ENCODE measurements around the gene MRPL27.

MRPL27 gene

GRCh38 chr17:50328363-50329325 is 44.3 kb downstream of the MRPL27 start:
- peaks cover 3% of the 10 kb centered on the region for H3K27me3 ChIP-seq (ENCODE audit: control insufficient read depth, insufficient read depth, low read length)
- H3K9ac ChIP-seq (ENCODE audit: low read length), result no peak overlapping the region
- no peaks in the 10 kb centered on the region for H3K4me1 ChIP-seq (ENCODE audit: control insufficient read depth, insufficient read depth, low read length)
- H3K36me3 ChIP-seq (ENCODE audit: control insufficient read depth, insufficient read depth, low read length), result no peaks in the 10 kb centered on the region
- no peak overlapping the region for H3K4me3 ChIP-seq (ENCODE audit: low read length)
- H3K9me3 ChIP-seq (ENCODE audit: control insufficient read depth, low read length), result no peaks in the 10 kb centered on the region

DNA sequence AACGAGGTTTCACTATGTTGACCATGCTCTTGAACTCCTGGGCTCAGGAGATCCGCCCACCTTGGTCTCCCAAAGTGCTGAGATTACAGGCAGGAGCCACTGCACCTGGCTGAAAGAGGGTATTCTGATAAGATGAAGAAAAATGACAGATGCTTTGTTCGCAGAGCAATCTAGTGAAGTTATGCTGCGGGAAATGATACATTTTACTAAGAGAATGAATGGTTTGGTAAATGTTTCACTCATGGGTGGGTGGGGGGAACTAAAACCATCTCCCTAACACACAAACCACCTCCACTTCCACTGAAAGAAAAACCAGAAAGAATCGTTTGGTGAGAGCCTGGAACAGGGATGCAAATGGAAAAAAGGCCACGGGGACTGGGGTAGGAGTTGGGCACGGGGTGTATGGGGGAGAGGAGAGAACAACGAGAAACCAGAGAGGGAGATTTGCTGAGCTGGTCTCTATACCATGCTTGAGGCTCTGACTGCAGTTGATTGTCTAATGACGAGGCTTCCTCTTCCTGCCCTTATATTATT is 46.1 kb downstream of the MRPL27 start:
- Histone ChIP-seq H3K9ac (ENCODE audit: low read length) (no peak overlapping the region), H3K4me1 (ENCODE audit: control insufficient read depth, insufficient read depth, low read length) (no peaks in the 10 kb centered on the region), H3K9me3 (ENCODE audit: control insufficient read depth, low read length) (no peaks in the 10 kb centered on the region), H3K27me3 (ENCODE audit: control insufficient read depth, insufficient read depth, low read length) (peaks cover 3% of the 10 kb centered on the region), H3K4me3 (ENCODE audit: low read length) (no peak overlapping the region), H3K36me3 (ENCODE audit: control insufficient read depth, insufficient read depth, low read length) (no peaks in the 10 kb centered on the region)

DNA sequence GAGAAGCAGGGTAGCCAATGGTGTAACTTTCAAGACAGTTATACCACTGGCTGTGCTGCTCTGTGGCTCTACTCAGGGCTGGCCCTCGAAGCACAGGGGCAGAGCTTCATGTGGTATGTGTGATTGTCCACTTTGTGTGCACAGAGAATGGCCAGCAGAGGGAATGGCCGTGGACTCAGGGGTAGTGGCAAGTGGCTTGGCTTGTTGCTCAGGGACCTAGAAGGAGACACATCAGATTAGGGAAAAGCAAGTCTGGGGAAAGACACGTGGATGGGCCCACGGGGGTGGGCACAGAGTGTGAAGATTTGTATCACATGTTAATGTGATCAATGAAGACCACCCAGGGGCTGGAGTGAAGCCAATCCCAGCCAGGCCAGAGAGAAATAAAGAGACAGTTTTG is 47.1 kb downstream of the MRPL27 start:
- Histone ChIP-seq H3K9ac (ENCODE audit: low read length) (no peak overlapping the region), H3K4me3 (ENCODE audit: low read length) (no peak overlapping the region), H3K36me3 (ENCODE audit: control insufficient read depth, insufficient read depth, low read length) (no peaks in the 10 kb centered on the region), H3K4me1 (ENCODE audit: control insufficient read depth, insufficient read depth, low read length) (no peaks in the 10 kb centered on the region), H3K27me3 (ENCODE audit: control insufficient read depth, insufficient read depth, low read length) (peaks cover 3% of the 10 kb centered on the region), H3K9me3 (ENCODE audit: control insufficient read depth, low read length) (no peaks in the 10 kb centered on the region)

DNA sequence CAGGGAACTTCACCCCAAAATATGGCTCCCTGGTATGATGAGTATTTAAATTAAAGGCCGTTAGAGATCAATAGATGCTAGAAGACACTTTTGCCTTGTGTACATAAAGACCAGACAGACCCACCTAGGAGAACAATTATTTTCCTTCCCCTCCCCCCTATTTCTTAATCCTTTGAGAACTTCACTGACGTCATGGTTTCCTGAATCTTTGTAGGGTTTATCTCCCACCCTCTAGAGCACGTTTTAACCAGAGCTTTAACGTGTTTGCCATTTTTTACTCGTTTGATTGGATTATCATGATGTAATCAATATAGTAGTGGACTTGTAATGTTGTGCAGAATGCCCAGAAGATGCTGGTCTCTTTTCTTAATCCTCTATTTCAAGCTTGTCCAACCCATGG is 49.9 kb downstream of the MRPL27 start:
- Histone ChIP-seq H3K4me3 (ENCODE audit: low read length) (no peak overlapping the region), H3K27me3 (ENCODE audit: control insufficient read depth, insufficient read depth, low read length) (no peaks in the 10 kb centered on the region), H3K9ac (ENCODE audit: low read length) (no peak overlapping the region), H3K4me1 (ENCODE audit: control insufficient read depth, insufficient read depth, low read length) (no peaks in the 10 kb centered on the region), H3K9me3 (ENCODE audit: control insufficient read depth, low read length) (no peaks in the 10 kb centered on the region), H3K36me3 (ENCODE audit: control insufficient read depth, insufficient read depth, low read length) (no peaks in the 10 kb centered on the region)

DNA sequence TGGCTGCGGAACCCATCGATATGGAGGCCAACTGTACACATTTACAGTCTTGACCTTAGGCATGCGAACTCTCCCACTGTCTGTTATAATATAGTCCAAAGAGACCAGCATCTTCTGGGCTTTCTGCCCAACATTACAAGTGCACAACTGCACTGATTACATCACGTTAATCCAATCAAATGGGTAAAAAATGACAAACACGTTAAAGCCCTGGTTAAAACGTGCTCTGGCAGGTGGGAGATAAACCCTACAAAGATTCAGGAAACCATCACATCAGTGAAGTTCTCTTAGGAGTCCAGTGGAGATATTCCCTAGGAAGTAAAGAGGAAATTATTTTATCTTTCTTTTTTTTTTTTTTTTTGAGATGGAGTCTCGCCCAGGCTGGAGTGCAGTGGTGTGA is 50.7 kb downstream of the MRPL27 start:
- Histone ChIP-seq H3K4me1 (ENCODE audit: control insufficient read depth, insufficient read depth, low read length) (no peaks in the 10 kb centered on the region), H3K4me3 (ENCODE audit: low read length) (no peak overlapping the region), H3K27me3 (ENCODE audit: control insufficient read depth, insufficient read depth, low read length) (no peaks in the 10 kb centered on the region), H3K9ac (ENCODE audit: low read length) (no peak overlapping the region), H3K9me3 (ENCODE audit: control insufficient read depth, low read length) (no peaks in the 10 kb centered on the region), H3K36me3 (ENCODE audit: control insufficient read depth, insufficient read depth, low read length) (no peaks in the 10 kb centered on the region)

GRCh38 chr17:50319306-50320004 is 53.5 kb downstream of the MRPL27 start:
- no peaks in the 10 kb centered on the region for H3K27me3 ChIP-seq (ENCODE audit: control insufficient read depth, insufficient read depth, low read length)
- H3K4me3 ChIP-seq (ENCODE audit: low read length), result no peak overlapping the region
- no peak overlapping the region for H3K9ac ChIP-seq (ENCODE audit: low read length)
- no peaks in the 10 kb centered on the region for H3K9me3 ChIP-seq (ENCODE audit: control insufficient read depth, low read length)
- no peaks in the 10 kb centered on the region for H3K36me3 ChIP-seq (ENCODE audit: control insufficient read depth, insufficient read depth, low read length)
- no peaks in the 10 kb centered on the region for H3K4me1 ChIP-seq (ENCODE audit: control insufficient read depth, insufficient read depth, low read length)

- Histone ChIP-seq H3K4me3 (ENCODE audit: low read length) (no peak overlapping the region), H3K4me1 (ENCODE audit: control insufficient read depth, insufficient read depth, low read length) (no peaks in the 10 kb centered on the region), H3K27me3 (ENCODE audit: control insufficient read depth, insufficient read depth, low read length) (no peaks in the 10 kb centered on the region), H3K9me3 (ENCODE audit: control insufficient read depth, low read length) (no peaks in the 10 kb centered on the region), H3K36me3 (ENCODE audit: control insufficient read depth, insufficient read depth, low read length) (no peaks in the 10 kb centered on the region), H3K9ac (ENCODE audit: low read length) (no peak overlapping the region)
Measured at GRCh38 chr17:50318501-50319285, 54.3 kb downstream of the MRPL27 start.

Measured in mucosa of stomach (tissue), 1 donor.